H9 (cell line): ENCODE measurements around the gene HOXA4. TPM values are rescaled to one million over a fixed set of nuclear protein-coding genes. Genes with fewer than 3 reads are reported as not detected.

Experiments used
- DNase-seq: peaks from one replicate; pipeline ENCODE4 v3.0.0-alpha.2; 2017
- H2AFZ ChIP-seq: one replicate; pipeline ENCODE4 v1.6.1; 2013; ENCODE audit warnings: mild to moderate bottlenecking, low read length, control low read depth, moderate library complexity
- H2AK5ac ChIP-seq: 2 replicates; pipeline ENCODE4 v1.6.1; 2013; ENCODE audit warnings: low read length, control low read depth, mixed read lengths; ENCODE audit not compliant: insufficient read length
- H2BK120ac ChIP-seq: one replicate; pipeline ENCODE4 v1.6.1; 2013; ENCODE audit warnings: low read depth, mild to moderate bottlenecking, low read length, control low read depth, inconsistent platforms; ENCODE audit not compliant: poor library complexity, severe bottlenecking
- H2BK12ac ChIP-seq: 2 replicates; pipeline ENCODE4 v1.6.1; 2013; ENCODE audit warnings: low read length, control low read depth, mixed read lengths, low read depth; ENCODE audit not compliant: insufficient read length
- H2BK15ac ChIP-seq: 2 replicates; pipeline ENCODE4 v1.6.1; 2013; ENCODE audit warnings: low read depth, low read length, control low read depth
- H2BK20ac ChIP-seq: one replicate; pipeline ENCODE4 v1.6.1; 2013; ENCODE audit warnings: low read depth, mild to moderate bottlenecking, low read length, control low read depth, inconsistent platforms; ENCODE audit not compliant: poor library complexity, severe bottlenecking
- H2BK5ac ChIP-seq: 2 replicates; pipeline ENCODE4 v1.6.1; 2013; ENCODE audit warnings: low read length, control low read depth, mixed read lengths; ENCODE audit not compliant: insufficient read length
- H3K14ac ChIP-seq: 2 replicates; pipeline ENCODE4 v1.6.1; 2013; ENCODE audit warnings: low read length, control low read depth; ENCODE audit not compliant: insufficient read depth
- H3K18ac ChIP-seq: 2 replicates; pipeline ENCODE4 v1.6.1; 2013; ENCODE audit warnings: low read depth, mild to moderate bottlenecking, mixed read lengths, low read length, control low read depth; ENCODE audit not compliant: insufficient read length
- H3K23ac ChIP-seq: 2 replicates; pipeline ENCODE4 v1.6.1; 2013; ENCODE audit warnings: low read length, control low read depth, mixed read lengths, low read depth; ENCODE audit not compliant: insufficient read length
- H3K23me2 ChIP-seq: 2 replicates; pipeline ENCODE4 v1.6.1; 2013; ENCODE audit warnings: low read depth, mild to moderate bottlenecking, mixed read lengths, low read length, control low read depth; ENCODE audit not compliant: insufficient read length, poor library complexity, severe bottlenecking
- H3K27ac ChIP-seq: 2 replicates; pipeline ENCODE4 v1.5.1; 2013; ENCODE audit warnings: low read length, control low read depth, mixed read lengths, low read depth; ENCODE audit not compliant: insufficient read length
- H3K27me3 ChIP-seq: 2 replicates; pipeline ENCODE4 v1.6.1; 2013; ENCODE audit warnings: low read length, control low read depth, inconsistent platforms; ENCODE audit not compliant: insufficient read depth
- H3K4ac ChIP-seq: 2 replicates; pipeline ENCODE4 v1.6.1; 2013; ENCODE audit warnings: low read depth, mild to moderate bottlenecking, control low read depth, inconsistent platforms, low read length, moderate library complexity
- H3K4me1 ChIP-seq: 2 replicates; pipeline ENCODE4 v1.6.1; 2013; ENCODE audit warnings: low read length, control low read depth, inconsistent platforms; ENCODE audit not compliant: insufficient read depth
- H3K4me2 ChIP-seq: 2 replicates; pipeline ENCODE4 v1.6.1; 2013; ENCODE audit warnings: low read length, control low read depth, mixed read lengths; ENCODE audit not compliant: insufficient read length, insufficient read depth
- H3K56ac ChIP-seq: 2 replicates; pipeline ENCODE4 v1.6.1; 2013; ENCODE audit warnings: low read depth, mild to moderate bottlenecking, mixed read lengths, low read length, control low read depth; ENCODE audit not compliant: insufficient read length
- H3K79me1 ChIP-seq: 2 replicates; pipeline ENCODE4 v1.6.1; 2013; ENCODE audit warnings: low read depth, mild to moderate bottlenecking, moderate library complexity, low read length, control low read depth, inconsistent platforms; ENCODE audit not compliant: insufficient read depth, poor library complexity, severe bottlenecking
- H3K79me2 ChIP-seq: 2 replicates; pipeline ENCODE4 v1.6.1; 2013; ENCODE audit warnings: low read length, control low read depth, inconsistent platforms; ENCODE audit not compliant: insufficient read depth
- H3K9ac ChIP-seq: 2 replicates; pipeline ENCODE4 v1.6.1; 2013; ENCODE audit warnings: low read length, control low read depth, mixed read lengths; ENCODE audit not compliant: insufficient read length; ENCODE audit errors: extremely low read depth
- H3K9me3 ChIP-seq: one replicate; pipeline ENCODE4 v1.6.1; 2013; ENCODE audit warnings: low read depth, low read length, inconsistent platforms; ENCODE audit not compliant: control insufficient read depth
- H3T11ph ChIP-seq: one replicate; pipeline ENCODE4 v1.6.1; 2013; ENCODE audit warnings: mild to moderate bottlenecking, low read length, control low read depth, inconsistent platforms
- H4K20me1 ChIP-seq: one replicate; pipeline ENCODE4 v1.6.1; 2013; ENCODE audit not compliant: control insufficient read depth, insufficient read length, insufficient read depth
- H4K5ac ChIP-seq: 2 replicates; pipeline ENCODE4 v1.6.1; 2013; ENCODE audit warnings: low read depth, mild to moderate bottlenecking, mixed read lengths, low read length, control low read depth; ENCODE audit not compliant: insufficient read length
- H4K8ac ChIP-seq: replicated peaks from 2 replicates; pipeline ENCODE4 v1.6.1; 2013; ENCODE audit warnings: low read length, control low read depth, mixed read lengths, low read depth; ENCODE audit not compliant: insufficient read length
- H4K91ac ChIP-seq: 2 replicates; pipeline ENCODE4 v1.6.1; 2013; ENCODE audit warnings: low read depth, mild to moderate bottlenecking, moderate library complexity, mixed read lengths, low read length, control low read depth; ENCODE audit not compliant: insufficient read length
- H3K27ac Mint-ChIP-seq, 3 experiments: 2 replicates in 2 of 3; 3 replicates in 1 of 3; pipeline ENCODE4 v1.8.0; 2020 to 2021; ENCODE audit warnings: mixed read lengths in 3 of 3, mild to moderate bottlenecking in 1 of 3, moderate library complexity in 1 of 3
- H3K27me3 Mint-ChIP-seq: 2 replicates; pipeline ENCODE4 v1.8.0; 2021; ENCODE audit warnings: low read depth, mild to moderate bottlenecking, moderate library complexity, mixed read lengths
- H3K36me3 Mint-ChIP-seq, 3 experiments: 2 replicates in 2 of 3; 3 replicates in 1 of 3; pipeline ENCODE4 v1.8.0; 2020 to 2021; ENCODE audit warnings: low read depth in 3 of 3, mixed read lengths in 3 of 3; ENCODE audit not compliant: insufficient read depth in 1 of 3
- H3K4me1 Mint-ChIP-seq, 2 experiments: 2 replicates each; pipeline ENCODE4 v1.8.0; 2020; ENCODE audit warnings: mixed read lengths in 2 of 2
- H3K4me3 Mint-ChIP-seq, 2 experiments: 2 replicates in 1 of 2; 3 replicates in 1 of 2; pipeline ENCODE4 v1.8.0; 2020 to 2021; ENCODE audit warnings: mild to moderate bottlenecking in 2 of 2, mixed read lengths in 2 of 2, moderate library complexity in 1 of 2
- H3K9me3 Mint-ChIP-seq, 2 experiments: 2 replicates in 1 of 2; 3 replicates in 1 of 2; pipeline ENCODE4 v1.8.0; 2020; ENCODE audit warnings: mild to moderate bottlenecking in 2 of 2, mixed read lengths in 2 of 2, moderate library complexity in 1 of 2
- WGBS: extraction: QIAGEN DNeasy Blood & Tissue Kit; methylation state at CpG from one replicate; pipeline ENCODE4 v1.1.7; 2013; ENCODE audit warnings: missing lambda C conversion rate, low lambda C conversion rate, mixed read lengths; ENCODE audit not compliant: insufficient read length; ENCODE audit errors: extremely low coverage; 5-methylcytosine and 5-hydroxymethylcytosine counted together
- total RNA-seq: library from RNA; stranded (reverse); gene quantifications from 2 replicates; pipeline ENCODE4 v1.2.1, GENCODE V29; 2021
- TF ChIP-seq, protein P1 (sequence below): fragments of 200-600 bp; sonication (generic); conservative IDR thresholded peaks from 3 replicates; pipeline ENCODE4 v1.8.0; 2021; ENCODE audit warnings: antibody characterized with exemption, mild to moderate bottlenecking

The HOXA4 gene
- total RNA-seq, 1 experiment from 2014 or later = not detected

DNA sequence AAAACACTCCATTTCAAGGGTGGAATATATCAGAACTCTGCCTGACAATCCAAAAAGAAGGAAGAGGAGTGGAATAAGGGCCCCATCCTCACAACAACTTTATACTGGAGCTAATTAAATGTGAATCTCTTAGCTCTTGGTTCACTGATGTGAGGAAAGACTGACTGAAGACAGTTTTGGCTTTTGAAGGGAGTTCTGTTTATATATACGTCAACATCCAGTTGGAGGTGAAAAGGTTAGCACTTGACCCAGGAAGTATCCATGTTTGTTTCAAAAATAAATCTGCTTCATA is 37.8 kb downstream of the HOXA4 start:
- no peak overlapping the region for H4K8ac ChIP-seq
- H3K36me3 Mint-ChIP-seq = no peaks in the 10 kb centered on the region; a peak in 1 of 7 replicates
- peaks cover 0 to 20% of the 10 kb centered on the region in 2 experiments; a peak in 3 of 5 replicates for H3K9me3 Mint-ChIP-seq
- H3K27ac Mint-ChIP-seq = no peak overlapping the region
- no peak overlapping the region for H2AK5ac ChIP-seq
- no peak overlapping the region for H2AFZ ChIP-seq
- no peaks in the 10 kb centered on the region for H3K79me2 ChIP-seq
- H3K23ac ChIP-seq = no peak overlapping the region
- DNase-seq = no peak
- H3K4ac ChIP-seq = no peak overlapping the region
- H3K79me1 ChIP-seq = no peaks in the 10 kb centered on the region
- H2BK15ac ChIP-seq = no peak overlapping the region
- no peak overlapping the region for H2BK12ac ChIP-seq
- H3K4me1 Mint-ChIP-seq = peaks cover 46 to 48% of the 10 kb centered on the region in 2 experiments
- H4K20me1 ChIP-seq = no peaks in the 10 kb centered on the region
- TF ChIP-seq, protein P1, sequence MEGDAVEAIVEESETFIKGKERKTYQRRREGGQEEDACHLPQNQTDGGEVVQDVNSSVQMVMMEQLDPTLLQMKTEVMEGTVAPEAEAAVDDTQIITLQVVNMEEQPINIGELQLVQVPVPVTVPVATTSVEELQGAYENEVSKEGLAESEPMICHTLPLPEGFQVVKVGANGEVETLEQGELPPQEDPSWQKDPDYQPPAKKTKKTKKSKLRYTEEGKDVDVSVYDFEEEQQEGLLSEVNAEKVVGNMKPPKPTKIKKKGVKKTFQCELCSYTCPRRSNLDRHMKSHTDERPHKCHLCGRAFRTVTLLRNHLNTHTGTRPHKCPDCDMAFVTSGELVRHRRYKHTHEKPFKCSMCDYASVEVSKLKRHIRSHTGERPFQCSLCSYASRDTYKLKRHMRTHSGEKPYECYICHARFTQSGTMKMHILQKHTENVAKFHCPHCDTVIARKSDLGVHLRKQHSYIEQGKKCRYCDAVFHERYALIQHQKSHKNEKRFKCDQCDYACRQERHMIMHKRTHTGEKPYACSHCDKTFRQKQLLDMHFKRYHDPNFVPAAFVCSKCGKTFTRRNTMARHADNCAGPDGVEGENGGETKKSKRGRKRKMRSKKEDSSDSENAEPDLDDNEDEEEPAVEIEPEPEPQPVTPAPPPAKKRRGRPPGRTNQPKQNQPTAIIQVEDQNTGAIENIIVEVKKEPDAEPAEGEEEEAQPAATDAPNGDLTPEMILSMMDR = no peak
- no peak overlapping the region for H3K14ac ChIP-seq
- peaks cover 7% of the 10 kb centered on the region for H3K23me2 ChIP-seq
- H2BK20ac ChIP-seq = no peak overlapping the region
- H3T11ph ChIP-seq = no peak overlapping the region
- H3K27ac ChIP-seq = no peak overlapping the region
- H3K9ac ChIP-seq = no peak overlapping the region
- no CpG with 5 or more reads among the region's 1 CpG for WGBS
- no peak overlapping the region for H4K5ac ChIP-seq
- no peak overlapping the region for H3K4me2 ChIP-seq
- H3K27me3 Mint-ChIP-seq = peaks cover 100% of the 10 kb centered on the region
- H3K56ac ChIP-seq = no peak overlapping the region
- no peak overlapping the region for H2BK5ac ChIP-seq
- H4K91ac ChIP-seq = no peak overlapping the region
- H3K9me3 ChIP-seq = no peaks in the 10 kb centered on the region
- H3K4me1 ChIP-seq = peaks cover 5% of the 10 kb centered on the region; the same call in 1 of the 2 replicates
- H3K18ac ChIP-seq = no peak overlapping the region
- peaks cover 89% of the 10 kb centered on the region for H3K27me3 ChIP-seq
- no peak overlapping the region for H2BK120ac ChIP-seq
- no peak overlapping the region for H3K4me3 Mint-ChIP-seq
